HG03469 (cell line): ENCODE data around the gene AGMO.
"Not testable (repeated sequence)": the region's sequence is repeated elsewhere in the genome, so short reads cannot be mapped to it uniquely, and the experiment has no call there.

ENCODE experiments used
- ATAC-seq: cut with Tn5 transposase; IDR thresholded peaks from one replicate; pipeline ENCODE4 v1.9.1; 2021; ENCODE audit warnings: mild to moderate bottlenecking, moderate library complexity, moderate number of reproducible peaks; ENCODE audit not compliant: unreplicated experiment

Gene AGMO

GRCh38 chr7:15560968-15561367 lies 847 bp downstream of the AGMO start:
- ATAC-seq: no peak

GRCh38 chr7:15559416-15559928 lies 2.3 kb downstream of the AGMO start:
- ATAC-seq: no peak

GRCh38 chr7:15558756-15559155 lies 3.1 kb downstream of the AGMO start:
- no peak for ATAC-seq

- no peak for ATAC-seq
Observed at GRCh38 chr7:15557686-15558085, 4.1 kb downstream of the AGMO start.

GRCh38 chr7:15557186-15557585 lies 4.6 kb downstream of the AGMO start:
- no peak for ATAC-seq

GRCh38 chr7:15556339-15557105 lies 5.3 kb downstream of the AGMO start:
- no peak for ATAC-seq

- no peak for ATAC-seq
Observed at GRCh38 chr7:15555381-15555859, 6.4 kb downstream of the AGMO start.

GRCh38 chr7:15554744-15555143 lies 7.1 kb downstream of the AGMO start:
- ATAC-seq: no peak

GRCh38 chr7:15554081-15554480 lies 7.7 kb downstream of the AGMO start:
- no peak for ATAC-seq

GRCh38 chr7:15547320-15547719 lies 14.5 kb downstream of the AGMO start:
- not testable (repeated sequence) for ATAC-seq

GRCh38 chr7:15546272-15546792 lies 15.5 kb downstream of the AGMO start:
- no peak for ATAC-seq

- ATAC-seq: no peak
Observed at GRCh38 chr7:15544050-15544449, 17.8 kb downstream of the AGMO start.

GRCh38 chr7:15543256-15543655 lies 18.6 kb downstream of the AGMO start:
- no peak for ATAC-seq

GRCh38 chr7:15527648-15528047 lies 34.2 kb downstream of the AGMO start:
- ATAC-seq: no peak

- ATAC-seq: no peak
Observed at GRCh38 chr7:15525652-15526263, 36.1 kb downstream of the AGMO start.

GRCh38 chr7:15524077-15524476 lies 37.7 kb downstream of the AGMO start:
- ATAC-seq: no peak

- ATAC-seq: not testable (repeated sequence)
Observed at GRCh38 chr7:15517865-15518264, 44.0 kb downstream of the AGMO start.

- no peak for ATAC-seq
Observed at GRCh38 chr7:15515252-15515651, 46.6 kb downstream of the AGMO start.

GRCh38 chr7:15508258-15508657 lies 53.6 kb downstream of the AGMO start:
- no peak for ATAC-seq

- ATAC-seq: no peak
Observed at GRCh38 chr7:15507708-15508107, 54.1 kb downstream of the AGMO start.

GRCh38 chr7:15507171-15507570 lies 54.6 kb downstream of the AGMO start:
- no peak for ATAC-seq

GRCh38 chr7:15505761-15506160 lies 56.1 kb downstream of the AGMO start:
- no peak for ATAC-seq
